RWPE2 (cell line): ENCODE results near the gene SAMHD1.

ENCODE experiments used
- ATAC-seq: fragments of 200-7000 bp; cut with Tn5 transposase; 3 replicates; pipeline ENCODE4 v1.9.1; 2021; ENCODE audit warnings: low read depth
- DNase-seq: peaks from one replicate; pipeline ENCODE4 v3.0.0-alpha.2; 2020; ENCODE audit warnings: low spot score
- H3K27ac ChIP-seq: fragments of 450-650 bp; 2 replicates; pipeline ENCODE4 v1.5.1; 2017; ENCODE audit warnings: mild to moderate bottlenecking; ENCODE audit not compliant: poor library complexity, severe bottlenecking
- H3K27me3 ChIP-seq: fragments of 250-450 bp; sonication (Bioruptor Pico); 2 replicates; pipeline ENCODE4 v1.5.1; 2021; ENCODE audit warnings: mild to moderate bottlenecking, moderate library complexity; ENCODE audit not compliant: insufficient read depth, poor library complexity, severe bottlenecking
- H3K36me3 ChIP-seq: fragments of 250-450 bp; sonication (Bioruptor Pico); 2 replicates; pipeline ENCODE4 v1.5.1; 2020; ENCODE audit warnings: low read depth, mild to moderate bottlenecking, moderate library complexity
- H3K4me1 ChIP-seq: fragments of 250-450 bp; sonication (Bioruptor Pico); 2 replicates; pipeline ENCODE4 v1.5.1; 2021; ENCODE audit warnings: mild to moderate bottlenecking, moderate library complexity; ENCODE audit not compliant: insufficient read depth, poor library complexity, severe bottlenecking
- H3K4me3 ChIP-seq: fragments of 250-450 bp; sonication (Bioruptor Pico); 2 replicates; pipeline ENCODE4 v1.5.1; 2021; ENCODE audit warnings: mild to moderate bottlenecking, moderate library complexity; ENCODE audit not compliant: severe bottlenecking
- H3K9me3 ChIP-seq: fragments of 250-450 bp; sonication (Bioruptor Pico); 2 replicates; pipeline ENCODE4 v1.5.1; 2021; ENCODE audit warnings: mild to moderate bottlenecking, moderate library complexity; ENCODE audit not compliant: severe bottlenecking
- TF ChIP-seq, protein P1 (sequence below): fragments of 450-650 bp; IDR thresholded peaks from one replicate; pipeline ENCODE4 v1.5.1; 2017; ENCODE audit warnings: mild to moderate bottlenecking, moderate library complexity; ENCODE audit not compliant: poor library complexity, severe bottlenecking

SAMHD1 gene

DNA sequence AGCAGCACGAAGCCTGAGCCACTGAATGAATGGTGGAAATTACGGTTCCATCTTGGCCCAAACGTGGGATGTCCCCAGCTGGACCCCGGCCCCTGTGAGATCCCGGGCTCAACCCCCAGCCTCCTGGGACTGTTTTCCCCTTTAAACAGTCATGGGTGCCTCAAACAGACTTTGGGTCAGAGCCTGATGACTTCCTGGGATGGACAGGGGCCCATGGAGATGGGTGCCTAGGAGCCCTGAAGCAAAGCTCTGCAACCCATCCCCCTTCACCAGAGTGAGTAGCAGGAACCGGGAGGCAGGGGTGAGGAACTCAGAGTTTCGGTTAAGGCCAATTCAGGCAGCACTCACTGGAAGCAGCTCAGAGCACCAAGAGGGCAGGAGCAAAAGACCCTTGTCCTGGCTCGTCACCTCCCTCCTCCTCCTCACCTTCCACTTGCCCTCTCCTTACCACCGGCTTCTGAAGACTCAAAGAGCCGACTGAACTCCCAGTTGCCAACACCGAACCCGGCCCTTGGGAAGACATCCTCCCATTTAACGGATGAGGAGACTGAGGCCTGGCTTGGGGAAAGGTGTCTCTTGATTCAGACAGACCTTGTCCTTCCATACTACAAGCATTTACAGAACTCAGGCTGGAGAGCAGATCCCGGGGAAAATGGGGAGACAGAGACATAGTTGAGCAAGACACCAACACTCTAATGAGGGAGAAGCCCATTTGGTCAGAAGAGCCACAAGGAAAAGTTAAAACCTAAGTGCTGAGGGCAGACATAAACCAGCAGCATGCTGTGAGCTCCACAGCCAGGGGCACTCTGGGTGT lies 90.5 kb downstream of the SAMHD1 start:
- ATAC-seq (no peak), DNase-seq (no peak)
- TF ChIP-seq, protein P1, sequence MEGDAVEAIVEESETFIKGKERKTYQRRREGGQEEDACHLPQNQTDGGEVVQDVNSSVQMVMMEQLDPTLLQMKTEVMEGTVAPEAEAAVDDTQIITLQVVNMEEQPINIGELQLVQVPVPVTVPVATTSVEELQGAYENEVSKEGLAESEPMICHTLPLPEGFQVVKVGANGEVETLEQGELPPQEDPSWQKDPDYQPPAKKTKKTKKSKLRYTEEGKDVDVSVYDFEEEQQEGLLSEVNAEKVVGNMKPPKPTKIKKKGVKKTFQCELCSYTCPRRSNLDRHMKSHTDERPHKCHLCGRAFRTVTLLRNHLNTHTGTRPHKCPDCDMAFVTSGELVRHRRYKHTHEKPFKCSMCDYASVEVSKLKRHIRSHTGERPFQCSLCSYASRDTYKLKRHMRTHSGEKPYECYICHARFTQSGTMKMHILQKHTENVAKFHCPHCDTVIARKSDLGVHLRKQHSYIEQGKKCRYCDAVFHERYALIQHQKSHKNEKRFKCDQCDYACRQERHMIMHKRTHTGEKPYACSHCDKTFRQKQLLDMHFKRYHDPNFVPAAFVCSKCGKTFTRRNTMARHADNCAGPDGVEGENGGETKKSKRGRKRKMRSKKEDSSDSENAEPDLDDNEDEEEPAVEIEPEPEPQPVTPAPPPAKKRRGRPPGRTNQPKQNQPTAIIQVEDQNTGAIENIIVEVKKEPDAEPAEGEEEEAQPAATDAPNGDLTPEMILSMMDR: no peak
- Histone ChIP-seq H3K4me3 (peak overlapping the region; percentile 97), H3K9me3 (no peaks in the 10 kb centered on the region), H3K36me3 (peaks cover 35% of the 10 kb centered on the region), H3K4me1 (peaks cover 56% of the 10 kb centered on the region), H3K27me3 (no peaks in the 10 kb centered on the region), H3K27ac (peak overlapping the region; percentile 92)

DNA sequence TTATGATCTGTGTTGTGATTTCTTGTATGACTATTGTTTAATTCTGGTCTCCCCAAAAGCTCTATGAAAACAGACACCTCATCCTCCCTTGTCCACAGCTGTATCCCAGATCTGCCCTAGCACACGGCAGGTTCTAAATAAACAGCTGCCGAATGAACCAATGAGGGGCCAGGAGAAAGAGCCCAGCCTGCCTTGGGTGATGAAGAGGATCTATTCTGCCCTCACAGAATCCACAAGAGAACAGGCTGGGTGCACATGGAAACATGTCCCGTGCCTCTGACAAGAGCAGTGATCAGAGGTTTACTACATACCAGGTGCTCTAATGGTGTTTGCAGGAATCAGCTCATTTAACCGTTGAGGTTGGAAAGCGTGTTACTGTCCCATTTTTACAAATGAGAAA lies 91.2 kb downstream of the SAMHD1 start:
- Histone ChIP-seq H3K36me3 (peaks cover 35% of the 10 kb centered on the region), H3K4me1 (peaks cover 62% of the 10 kb centered on the region), H3K27ac (peak overlapping the region; percentile 92), H3K4me3 (no peak overlapping the region), H3K27me3 (no peaks in the 10 kb centered on the region), H3K9me3 (no peaks in the 10 kb centered on the region)
- ATAC-seq: no peak
- TF ChIP-seq, protein P1: no peak
- DNase-seq: no peak

DNA sequence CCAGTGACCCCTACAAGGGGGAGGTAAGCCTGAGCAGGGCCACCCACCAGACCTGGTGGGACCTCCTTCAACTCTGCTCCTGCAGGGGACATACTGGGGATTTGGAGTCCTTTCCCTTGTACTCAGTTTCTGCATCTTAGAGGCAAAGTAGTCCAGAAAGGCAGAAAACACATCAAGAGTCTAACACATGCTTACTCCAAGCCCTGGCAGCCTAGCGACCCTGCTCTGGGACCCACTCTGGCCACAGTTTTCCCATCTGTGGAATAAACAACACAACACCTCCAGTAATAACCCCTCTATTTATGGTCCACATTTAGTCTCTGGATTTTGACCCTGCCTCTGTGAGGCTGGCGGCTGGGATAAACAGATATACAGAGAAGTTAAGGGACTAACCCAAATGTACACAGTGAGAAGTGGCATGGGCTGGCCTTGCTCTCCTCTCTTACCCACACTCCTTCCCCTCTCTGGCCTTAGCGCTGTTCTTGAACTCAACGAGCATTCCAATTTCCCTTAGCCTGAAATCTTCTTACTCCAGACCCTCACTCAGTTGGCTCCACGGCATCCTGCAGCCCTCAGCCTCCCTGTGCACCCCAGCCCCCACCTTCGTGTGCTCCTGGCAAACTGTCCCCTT lies 91.7 kb downstream of the SAMHD1 start:
- Histone ChIP-seq H3K27me3 (no peaks in the 10 kb centered on the region), H3K27ac (peak overlapping the region; percentile 92), H3K4me3 (no peak overlapping the region), H3K4me1 (peaks cover 68% of the 10 kb centered on the region), H3K9me3 (no peaks in the 10 kb centered on the region), H3K36me3 (peaks cover 35% of the 10 kb centered on the region)
- TF ChIP-seq, protein P1: no peak
- no peak for DNase-seq
- no peak for ATAC-seq

DNA sequence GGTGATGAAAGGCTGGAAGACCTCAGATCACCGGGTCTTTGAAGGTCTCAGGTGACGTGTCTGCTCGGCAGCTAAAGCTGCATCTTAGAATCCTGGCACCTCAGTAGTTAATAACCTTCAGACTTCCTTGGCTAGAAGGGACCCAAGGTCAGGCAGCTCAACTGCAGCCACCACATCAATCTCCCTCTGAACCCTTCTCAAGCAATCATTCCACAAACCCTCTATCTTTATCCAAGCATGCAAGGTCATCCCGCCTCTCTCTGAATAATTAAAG lies 92.3 kb downstream of the SAMHD1 start:
- DNase-seq (no peak), ATAC-seq (no peak)
- peak overlapping the region; percentile 92 for H3K27ac ChIP-seq
- peaks cover 74% of the 10 kb centered on the region for H3K4me1 ChIP-seq
- no peak overlapping the region for H3K4me3 ChIP-seq
- TF ChIP-seq, protein P1: no peak
- no peaks in the 10 kb centered on the region for H3K27me3 ChIP-seq
- peaks cover 35% of the 10 kb centered on the region for H3K36me3 ChIP-seq
- H3K9me3 ChIP-seq: no peaks in the 10 kb centered on the region
